GM11168 (cell line): ENCODE data around the gene SNAP47.

ENCODE experiments used
- in situ Hi-C: fragments of 300-500 bp; cut with MboI; formaldehyde crosslinking; loops from one replicate; pipeline ENCODE4 v1.12.0; 2022; ENCODE audit warnings: low sequenced_read_pairs; ENCODE audit not compliant: unreplicated experiment

The SNAP47 gene

GRCh38 chr1:227793079-227793947, 58.1 kb downstream of the SNAP47 start:
- in situ Hi-C loops = no loop called here

- in situ Hi-C loops = no loop called here
Observed at GRCh38 chr1:227793948-227794816, 58.9 kb downstream of the SNAP47 start.

- in situ Hi-C loops = no loop called here
Observed at GRCh38 chr1:227794817-227795192, 59.6 kb downstream of the SNAP47 start.

GRCh38 chr1:227795732-227796131, 60.5 kb downstream of the SNAP47 start:
- in situ Hi-C loops = no loop called here

- in situ Hi-C loops = no loop called here
Observed at GRCh38 chr1:227796359-227796915, 61.2 kb downstream of the SNAP47 start.

- in situ Hi-C loops = no loop called here
Observed at GRCh38 chr1:227797144-227797543, 61.9 kb downstream of the SNAP47 start.

- in situ Hi-C loops = no loop called here
Observed at GRCh38 chr1:227797625-227798024, 62.4 kb downstream of the SNAP47 start.

- in situ Hi-C loops = no loop called here
Observed at GRCh38 chr1:227798078-227798802, 63.0 kb downstream of the SNAP47 start.

GRCh38 chr1:227799756-227800155, 64.5 kb downstream of the SNAP47 start:
- in situ Hi-C loops = no loop called here

GRCh38 chr1:227803933-227804332, 68.7 kb downstream of the SNAP47 start:
- in situ Hi-C loops = no loop called here

GRCh38 chr1:227805606-227806197, 70.5 kb downstream of the SNAP47 start:
- in situ Hi-C loops = no loop called here

- in situ Hi-C loops = no loop called here
Observed at GRCh38 chr1:227808566-227808965, 73.3 kb downstream of the SNAP47 start.

- in situ Hi-C loops = no loop called here
Observed at GRCh38 chr1:227809026-227809425, 73.8 kb downstream of the SNAP47 start.

- in situ Hi-C loops = no loop called here
Observed at GRCh38 chr1:227813962-227814361, 78.7 kb downstream of the SNAP47 start.

GRCh38 chr1:227815468-227816409, 80.5 kb downstream of the SNAP47 start, which contains the start of gene PRSS38:
Gene PRSS38, plus strand, starts transcription at chr1:227815675. Its CDS starts 42 bp downstream, at chr1:227815717.
- in situ Hi-C loops = no loop called here

- in situ Hi-C loops = no loop called here
Observed at GRCh38 chr1:227816750-227817446, 81.7 kb downstream of the SNAP47 start.

- in situ Hi-C loops = no loop called here
Observed at GRCh38 chr1:227823537-227823936, 88.3 kb downstream of the SNAP47 start.

- in situ Hi-C loops = no loop called here
Observed at GRCh38 chr1:227824204-227824603, 89.0 kb downstream of the SNAP47 start.
